GM12801 (cell line): ENCODE measurements around the gene CBLB.

ENCODE experiments used
- TF ChIP-seq, protein P1 (sequence below): IDR thresholded peaks from one replicate; pipeline ENCODE4 v1.5.1; 2011; ENCODE audit warnings: control low read depth; ENCODE audit not compliant: insufficient read length; ENCODE audit errors: extremely low read depth

CBLB gene

DNA sequence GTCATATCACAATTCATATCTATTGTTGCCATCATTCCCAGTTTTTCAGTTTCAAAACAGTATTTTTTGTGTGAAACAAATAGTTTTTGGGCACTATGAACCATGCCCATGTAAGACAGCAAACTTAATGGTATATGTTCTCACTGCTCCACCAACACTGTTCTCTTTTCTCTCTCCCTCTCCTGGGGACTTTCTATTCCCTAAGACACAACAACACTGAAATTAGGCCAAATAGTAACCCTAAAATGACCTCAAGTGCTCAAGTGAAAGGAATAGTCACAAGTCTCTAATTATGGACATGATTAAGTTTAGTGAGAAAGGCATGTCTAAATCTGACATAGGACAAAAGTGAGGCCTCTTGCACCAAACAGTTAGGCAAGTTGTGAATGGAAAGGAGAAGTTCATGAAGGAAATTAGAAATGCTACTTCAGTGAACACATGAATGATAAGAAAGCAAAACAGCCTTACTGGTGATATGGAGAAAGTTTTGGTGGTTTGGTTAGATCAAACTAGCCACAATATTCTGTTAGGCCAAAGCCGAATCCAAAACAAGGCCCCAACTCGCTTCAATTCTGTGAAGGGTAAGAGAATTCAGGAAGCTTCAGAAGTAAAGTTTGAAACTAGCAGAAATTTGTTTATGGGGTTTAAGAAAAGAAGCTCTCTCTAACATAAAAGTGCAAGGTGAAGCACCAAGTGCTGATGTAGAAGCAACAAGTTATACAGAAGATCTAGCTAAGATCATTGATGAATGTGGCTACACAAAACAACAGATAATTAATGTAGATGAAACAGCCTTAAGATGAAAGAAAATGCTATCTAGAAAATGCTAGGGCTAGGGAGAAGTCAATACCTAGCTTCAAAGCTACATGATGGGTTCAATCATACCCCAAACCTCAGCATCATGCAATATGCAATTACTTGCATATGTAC lies 104.2 kb downstream of the CBLB start:
- TF ChIP-seq, protein P1, sequence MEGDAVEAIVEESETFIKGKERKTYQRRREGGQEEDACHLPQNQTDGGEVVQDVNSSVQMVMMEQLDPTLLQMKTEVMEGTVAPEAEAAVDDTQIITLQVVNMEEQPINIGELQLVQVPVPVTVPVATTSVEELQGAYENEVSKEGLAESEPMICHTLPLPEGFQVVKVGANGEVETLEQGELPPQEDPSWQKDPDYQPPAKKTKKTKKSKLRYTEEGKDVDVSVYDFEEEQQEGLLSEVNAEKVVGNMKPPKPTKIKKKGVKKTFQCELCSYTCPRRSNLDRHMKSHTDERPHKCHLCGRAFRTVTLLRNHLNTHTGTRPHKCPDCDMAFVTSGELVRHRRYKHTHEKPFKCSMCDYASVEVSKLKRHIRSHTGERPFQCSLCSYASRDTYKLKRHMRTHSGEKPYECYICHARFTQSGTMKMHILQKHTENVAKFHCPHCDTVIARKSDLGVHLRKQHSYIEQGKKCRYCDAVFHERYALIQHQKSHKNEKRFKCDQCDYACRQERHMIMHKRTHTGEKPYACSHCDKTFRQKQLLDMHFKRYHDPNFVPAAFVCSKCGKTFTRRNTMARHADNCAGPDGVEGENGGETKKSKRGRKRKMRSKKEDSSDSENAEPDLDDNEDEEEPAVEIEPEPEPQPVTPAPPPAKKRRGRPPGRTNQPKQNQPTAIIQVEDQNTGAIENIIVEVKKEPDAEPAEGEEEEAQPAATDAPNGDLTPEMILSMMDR = no peak

- TF ChIP-seq, protein P1 = no peak
These were observed 105.2 kb downstream of the CBLB start for GRCh38 chr3:105763659-105764036.

DNA sequence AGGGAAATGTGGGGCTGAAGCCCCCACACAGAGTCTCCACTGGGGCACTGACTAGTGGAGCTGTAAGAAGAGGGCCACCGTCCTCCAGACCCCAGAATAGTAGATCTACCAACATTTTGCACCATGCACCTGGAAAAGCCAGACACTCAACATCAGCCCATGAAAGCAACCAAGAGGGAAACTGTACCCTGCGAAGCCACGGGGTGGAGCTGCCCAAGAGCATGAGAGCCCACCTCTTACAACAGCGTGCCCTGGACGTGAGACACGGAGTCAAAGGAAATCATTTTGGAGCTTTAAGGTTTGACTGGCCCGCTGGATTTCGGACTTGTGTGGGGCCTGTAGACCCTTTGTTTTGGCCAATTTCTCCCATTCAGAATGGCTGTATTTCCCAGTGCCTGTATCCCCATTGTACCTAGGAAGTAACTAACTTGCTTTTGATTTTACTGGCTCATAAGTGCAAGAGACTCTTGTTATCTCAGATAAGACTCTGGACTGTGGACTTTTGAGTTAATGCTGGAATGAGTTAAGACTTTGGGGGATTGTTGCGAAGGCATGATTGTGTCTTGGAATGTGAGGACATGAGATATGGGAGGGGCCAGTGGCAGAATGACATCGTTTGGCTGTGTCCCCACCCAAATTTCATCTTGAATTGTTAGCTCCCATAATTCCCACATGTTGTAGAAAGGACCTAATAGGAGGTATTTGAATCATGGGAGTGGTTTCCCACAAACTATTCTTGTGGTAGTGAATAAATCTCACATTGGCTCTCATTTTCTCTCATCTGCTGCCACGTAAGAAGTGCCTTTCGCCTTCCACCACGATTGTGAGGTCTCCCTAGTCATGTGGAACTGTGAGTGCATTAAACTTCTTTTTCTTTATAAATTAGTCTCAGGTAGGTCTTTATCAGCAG lies 105.8 kb downstream of the CBLB start:
- TF ChIP-seq, protein P1 = no peak

DNA sequence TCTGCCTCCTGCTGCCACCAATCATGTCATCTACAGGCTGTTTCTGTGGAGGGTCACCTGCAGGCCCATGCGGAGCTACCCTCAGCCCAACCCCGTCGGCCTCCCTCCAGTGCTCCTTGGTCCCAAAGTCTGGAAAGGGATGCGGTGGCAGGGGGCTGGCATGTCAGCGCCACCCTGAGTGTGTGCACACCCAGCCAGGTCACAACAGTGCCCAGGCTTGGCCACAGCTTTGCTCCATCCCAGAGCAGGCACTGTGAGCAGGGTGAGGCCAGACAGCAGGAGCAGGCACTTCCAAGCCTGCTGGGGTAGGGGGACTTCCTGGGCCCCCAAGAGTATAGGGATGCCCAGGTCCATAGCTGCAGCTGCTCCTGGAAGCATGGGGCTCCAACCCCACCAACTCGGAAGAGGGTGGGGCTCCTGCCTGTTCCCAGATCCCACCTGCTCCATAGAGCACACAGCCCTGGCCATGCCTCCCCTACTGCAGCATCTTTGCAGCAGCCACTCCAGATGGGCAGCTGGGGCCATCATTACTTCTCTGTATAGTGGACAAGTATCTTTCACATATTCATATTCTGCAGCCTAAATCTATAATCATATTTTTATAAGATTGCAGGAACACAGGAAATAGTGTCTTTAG lies 109.3 kb downstream of the CBLB start:
- TF ChIP-seq, protein P1 = no peak

GRCh38 chr3:105758451-105758850 lies 110.4 kb downstream of the CBLB start:
- TF ChIP-seq, protein P1 = no peak

GRCh38 chr3:105755121-105755886 lies 113.5 kb downstream of the CBLB start:
- TF ChIP-seq, protein P1 = no peak
